Mammary epithelial cell (primary cell): ENCODE data around the gene KIF1C.

ENCODE experiments used
- EZH2 ChIP-seq: IDR thresholded peaks from 2 replicates; pipeline ENCODE4 v1.6.1; 2012; ENCODE audit warnings: low read length, inconsistent platforms, borderline replicate concordance
- TF ChIP-seq, protein P1 (sequence below), 2 donors: IDR thresholded peaks in 1 of 2; conservative IDR thresholded peaks in 1 of 2; 2 replicates each; pipeline ENCODE4 v1.5.1; 2011 to 2012; ENCODE audit warnings: inconsistent platforms in 2 of 2, low read length in 2 of 2, mild to moderate bottlenecking in 2 of 2, control low read depth in 1 of 2, low read depth in 1 of 2; ENCODE audit not compliant: insufficient read depth in 1 of 2; ENCODE audit errors: extremely low read depth in 1 of 2

DNA sequence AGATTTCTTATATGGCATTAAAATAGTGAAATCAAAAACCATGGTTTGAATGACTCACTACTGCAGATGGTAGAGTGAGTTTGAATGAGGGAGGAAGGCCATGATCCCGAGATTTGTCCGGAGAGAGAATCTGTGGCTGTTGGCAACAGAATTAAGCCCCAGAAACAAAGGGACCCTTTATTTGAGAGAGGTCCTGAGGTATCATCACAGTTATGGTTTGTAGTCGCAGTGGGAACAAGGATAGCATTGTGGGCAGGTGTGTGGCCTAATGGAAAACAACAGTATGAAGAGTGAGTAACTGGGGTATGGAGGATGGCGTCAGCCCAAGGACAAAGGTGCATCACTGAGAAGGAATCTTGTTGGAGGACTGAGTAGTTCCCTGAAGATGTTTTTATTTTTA lies 72.0 kb downstream of the KIF1C start:
- TF ChIP-seq, protein P1, sequence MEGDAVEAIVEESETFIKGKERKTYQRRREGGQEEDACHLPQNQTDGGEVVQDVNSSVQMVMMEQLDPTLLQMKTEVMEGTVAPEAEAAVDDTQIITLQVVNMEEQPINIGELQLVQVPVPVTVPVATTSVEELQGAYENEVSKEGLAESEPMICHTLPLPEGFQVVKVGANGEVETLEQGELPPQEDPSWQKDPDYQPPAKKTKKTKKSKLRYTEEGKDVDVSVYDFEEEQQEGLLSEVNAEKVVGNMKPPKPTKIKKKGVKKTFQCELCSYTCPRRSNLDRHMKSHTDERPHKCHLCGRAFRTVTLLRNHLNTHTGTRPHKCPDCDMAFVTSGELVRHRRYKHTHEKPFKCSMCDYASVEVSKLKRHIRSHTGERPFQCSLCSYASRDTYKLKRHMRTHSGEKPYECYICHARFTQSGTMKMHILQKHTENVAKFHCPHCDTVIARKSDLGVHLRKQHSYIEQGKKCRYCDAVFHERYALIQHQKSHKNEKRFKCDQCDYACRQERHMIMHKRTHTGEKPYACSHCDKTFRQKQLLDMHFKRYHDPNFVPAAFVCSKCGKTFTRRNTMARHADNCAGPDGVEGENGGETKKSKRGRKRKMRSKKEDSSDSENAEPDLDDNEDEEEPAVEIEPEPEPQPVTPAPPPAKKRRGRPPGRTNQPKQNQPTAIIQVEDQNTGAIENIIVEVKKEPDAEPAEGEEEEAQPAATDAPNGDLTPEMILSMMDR (conservative IDR thresholded peaks at IDR 0.05 in 1 of 2, IDR thresholded peaks at IDR 0.05 in 1 of 2; ENCODE audit: extremely low read depth in 1 of 2, insufficient read depth in 1 of 2, low read depth in 1 of 2, low read length in 2 of 2) = no peak
- TF ChIP-seq EZH2 = no peak
